HG02852 (cell line): ENCODE measurements around the gene ASCC3.

Experiments
- ATAC-seq: cut with Tn5 transposase; IDR thresholded peaks from one replicate; pipeline ENCODE4 v1.9.1; 2021; ENCODE audit warnings: mild to moderate bottlenecking, moderate library complexity; ENCODE audit not compliant: unreplicated experiment

Gene ASCC3

GRCh38 chr6:100509101-100509500, 372.0 kb downstream of the ASCC3 start:
- ATAC-seq = no peak

- ATAC-seq = no peak
Measured at GRCh38 chr6:100506651-100507050, 374.5 kb downstream of the ASCC3 start.

- ATAC-seq = no peak
Measured at GRCh38 chr6:100504786-100505737, 376.1 kb downstream of the ASCC3 start.

GRCh38 chr6:100503043-100503705, 378.0 kb downstream of the ASCC3 start:
- ATAC-seq = no peak

- ATAC-seq = no peak
Measured at GRCh38 chr6:100493206-100493888, 387.8 kb downstream of the ASCC3 start.

- ATAC-seq = no peak
Measured at GRCh38 chr6:100491952-100492670, 389.0 kb downstream of the ASCC3 start.

GRCh38 chr6:100490065-100490464, 391.1 kb downstream of the ASCC3 start:
- no peak for ATAC-seq

- ATAC-seq = no peak
Measured at GRCh38 chr6:100488244-100488643, 392.9 kb downstream of the ASCC3 start.

GRCh38 chr6:100487638-100488037, 393.5 kb downstream of the ASCC3 start:
- no peak for ATAC-seq

- ATAC-seq = no peak
Measured at GRCh38 chr6:100485268-100485667, 395.9 kb downstream of the ASCC3 start.

- ATAC-seq = peak; percentile 53
Measured at GRCh38 chr6:100484474-100484873, 396.7 kb downstream of the ASCC3 start.

- no peak for ATAC-seq
Measured at GRCh38 chr6:100482698-100483097, 398.4 kb downstream of the ASCC3 start.

- ATAC-seq = peak; percentile 49
Measured at GRCh38 chr6:100479179-100480035, 401.7 kb downstream of the ASCC3 start.

GRCh38 chr6:100475554-100476320, 405.4 kb downstream of the ASCC3 start:
- ATAC-seq = peak; percentile 64

GRCh38 chr6:100473182-100473581, 407.9 kb downstream of the ASCC3 start:
- no peak for ATAC-seq

- peak; percentile 85 for ATAC-seq
Measured at GRCh38 chr6:100472674-100473073, 408.5 kb downstream of the ASCC3 start.

GRCh38 chr6:100470422-100471120, 410.6 kb downstream of the ASCC3 start:
- ATAC-seq = no peak

- ATAC-seq = no peak
Measured at GRCh38 chr6:100469101-100469859, 411.8 kb downstream of the ASCC3 start.
